DMS 273 treated with DMSO at 0.1 percent for 48 hours (cell line): ENCODE data around the gene MCM3.

ENCODE experiments used
- DNase-seq: peaks from one replicate; lab custom pipeline; 2025; lab: John Stamatoyannopoulos, UW

MCM3 gene

DNA sequence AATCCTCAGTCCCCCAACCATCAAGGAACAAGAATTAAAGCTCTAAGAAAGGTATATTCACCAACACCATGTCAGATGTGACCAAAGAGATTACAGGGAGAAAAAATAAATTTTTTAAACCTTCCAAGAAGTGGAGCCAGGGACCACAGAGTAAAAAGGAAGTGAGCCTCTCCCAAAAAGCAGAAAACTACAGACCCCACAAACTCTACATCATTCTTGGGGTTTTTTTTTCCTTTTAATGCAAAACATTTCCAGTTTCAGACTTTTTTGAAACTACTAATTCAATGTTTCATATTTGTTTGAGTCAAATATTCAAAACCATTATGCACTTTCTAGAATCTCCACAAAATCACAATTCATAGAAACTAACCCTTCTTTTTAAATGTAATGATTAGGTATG, 33.4 kb downstream of the MCM3 start:
- no peak for DNase-seq

GRCh38 chr6:52249078-52249477, 35.5 kb downstream of the MCM3 start:
- DNase-seq: no peak

DNA sequence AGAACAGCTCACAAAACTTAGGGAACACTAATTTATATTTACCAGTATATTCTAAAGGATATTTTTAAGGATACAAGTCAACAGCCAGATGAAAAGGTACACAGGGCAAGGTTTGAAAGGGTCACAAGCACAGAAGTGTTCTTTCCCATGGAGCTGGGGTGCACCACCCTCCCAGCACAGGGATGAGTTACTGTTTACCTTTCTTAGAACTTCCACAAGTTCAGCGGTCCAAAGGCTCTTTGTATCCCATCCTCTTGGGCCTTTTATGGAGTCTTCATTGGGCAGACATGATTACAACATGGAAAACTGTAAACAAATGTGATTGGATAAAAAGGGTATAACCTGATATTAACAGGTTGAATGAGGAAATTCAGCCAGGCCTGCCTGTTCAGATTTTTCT, 39.1 kb downstream of the MCM3 start:
- no peak for DNase-seq

- DNase-seq: no peak
These were observed 40.1 kb downstream of the MCM3 start, which contains the start of gene IL17F for GRCh38 chr6:52244400-52244799. Gene IL17F (minus strand): TSS chr6:52244500. CDS start chr6:52244429, 71 bp downstream.

GRCh38 chr6:52243282-52243893, 41.2 kb downstream of the MCM3 start:
- no peak for DNase-seq

GRCh38 chr6:52241819-52242218, 42.7 kb downstream of the MCM3 start:
- no peak for DNase-seq

DNA sequence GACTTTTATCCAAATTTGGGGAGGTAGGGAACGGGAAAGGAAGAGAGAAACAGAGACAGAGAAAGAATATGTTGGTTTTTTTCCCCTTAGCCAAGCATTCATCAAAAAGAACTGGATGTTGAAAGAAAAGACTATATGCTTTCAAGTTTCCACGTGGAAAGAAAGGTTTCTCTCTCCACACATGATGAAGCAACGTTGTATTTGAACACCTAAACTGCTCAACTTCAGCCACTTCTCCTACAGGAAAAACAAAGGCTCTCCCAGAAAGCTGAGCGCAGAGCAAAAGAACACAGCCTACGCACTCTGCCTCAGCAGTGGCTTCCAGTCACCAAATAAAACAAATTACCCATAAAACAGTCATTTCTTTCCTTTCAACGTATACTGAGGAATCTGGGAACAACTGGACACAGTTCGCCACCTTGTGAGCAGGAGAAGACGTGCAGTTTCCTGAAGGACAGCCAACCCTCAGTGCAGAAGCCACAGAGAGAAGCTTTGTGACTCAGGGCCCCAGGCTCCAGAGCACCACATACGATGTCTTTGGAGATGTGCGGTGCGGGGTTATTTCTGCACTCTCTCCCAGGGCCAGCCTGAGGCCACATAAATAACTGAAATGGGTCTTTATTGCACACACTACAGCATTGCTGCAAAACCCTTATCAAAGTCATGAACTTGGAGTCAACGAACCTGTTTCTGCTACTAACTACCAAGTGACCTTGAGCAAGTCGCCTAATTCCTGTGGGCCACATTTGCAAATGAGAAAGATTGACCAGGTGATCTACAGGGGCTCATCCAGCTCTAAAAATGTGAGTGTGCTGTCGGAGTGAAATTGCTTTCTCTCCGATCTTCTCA, 50.3 kb downstream of the MCM3 start:
- peak; percentile 11 for DNase-seq

DNA sequence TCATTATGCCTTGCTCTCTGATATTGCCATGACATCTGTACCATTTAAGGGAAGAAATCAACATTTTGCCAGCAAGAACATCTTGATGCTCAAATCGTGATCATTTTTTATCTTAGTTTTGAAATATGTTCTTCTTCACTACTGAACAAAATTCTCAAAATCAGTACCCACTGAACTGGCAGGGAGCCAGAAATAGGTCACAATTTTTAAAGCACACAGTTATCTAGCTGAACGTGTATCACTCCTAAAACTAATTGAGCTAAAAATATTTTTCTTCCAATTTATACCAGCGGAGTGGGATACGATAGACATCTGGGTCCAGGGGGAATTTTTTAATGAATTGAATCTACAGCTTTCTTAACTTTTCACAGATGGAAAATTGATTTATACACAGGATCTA, 51.5 kb downstream of the MCM3 start:
- no peak for DNase-seq

- no peak for DNase-seq
These were observed 53.0 kb downstream of the MCM3 start for GRCh38 chr6:52231406-52232127.

DNA sequence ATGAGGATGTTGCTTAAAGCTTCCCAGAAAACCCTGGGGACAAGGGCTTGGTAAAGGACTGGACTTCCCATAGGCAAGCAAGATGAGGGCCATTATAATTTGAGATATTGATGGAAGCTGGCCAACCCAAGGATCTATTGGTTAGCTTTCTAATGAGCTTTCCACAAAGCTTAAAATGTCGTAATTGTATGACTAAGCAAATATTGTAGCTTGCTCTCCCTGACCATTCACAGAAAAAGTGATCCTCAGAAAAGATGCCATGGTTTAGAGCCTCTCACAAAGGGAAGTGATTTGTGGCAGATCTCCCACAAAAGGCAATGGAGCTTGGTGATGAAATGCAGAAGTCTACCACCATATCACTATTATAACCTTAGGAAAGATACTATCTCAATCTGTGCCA, 53.9 kb downstream of the MCM3 start:
- DNase-seq: no peak

DNA sequence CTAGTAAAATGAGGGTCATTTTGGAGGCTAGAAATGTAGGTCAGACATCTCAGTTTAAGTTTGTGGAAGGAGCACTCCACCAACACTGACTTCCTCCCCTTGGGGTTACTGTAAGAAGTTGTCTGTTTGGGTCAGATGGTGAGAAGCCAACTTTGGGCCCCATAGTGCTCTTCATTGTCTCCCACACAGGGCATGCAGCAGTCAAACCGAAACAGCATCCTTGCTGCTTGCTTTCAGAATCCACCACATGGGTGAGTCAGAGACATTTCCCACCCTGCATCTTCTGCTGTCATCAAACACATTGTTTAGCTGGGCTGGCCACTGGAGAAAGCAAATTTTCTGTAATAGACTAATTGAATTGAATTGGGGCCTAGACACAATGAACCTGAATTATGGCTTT, 57.0 kb downstream of the MCM3 start:
- DNase-seq: no peak

GRCh38 chr6:52221302-52221701, 63.2 kb downstream of the MCM3 start:
- no peak for DNase-seq

DNA sequence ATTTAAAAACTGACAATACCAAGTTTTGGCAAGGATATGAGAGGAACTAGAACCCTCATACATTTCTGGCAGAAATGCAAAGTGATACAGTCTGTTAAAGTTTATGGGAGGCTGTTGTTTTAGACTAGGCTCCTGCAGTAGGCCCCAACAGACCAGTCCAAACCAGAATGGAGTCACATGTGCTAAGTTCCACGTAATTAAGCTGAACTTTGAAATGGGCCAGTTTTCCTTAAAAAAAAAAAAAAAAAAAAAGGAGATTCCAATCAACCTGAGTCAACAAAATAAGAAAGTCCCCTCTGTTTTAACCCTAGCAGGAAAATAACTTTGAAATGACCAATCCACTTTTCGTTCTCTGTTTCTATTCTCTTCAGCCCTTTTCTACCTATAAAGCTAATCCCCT, 66.8 kb downstream of the MCM3 start:
- DNase-seq: no peak

- DNase-seq: no peak
These were observed 67.5 kb downstream of the MCM3 start for GRCh38 chr6:52216932-52217575.

DNA sequence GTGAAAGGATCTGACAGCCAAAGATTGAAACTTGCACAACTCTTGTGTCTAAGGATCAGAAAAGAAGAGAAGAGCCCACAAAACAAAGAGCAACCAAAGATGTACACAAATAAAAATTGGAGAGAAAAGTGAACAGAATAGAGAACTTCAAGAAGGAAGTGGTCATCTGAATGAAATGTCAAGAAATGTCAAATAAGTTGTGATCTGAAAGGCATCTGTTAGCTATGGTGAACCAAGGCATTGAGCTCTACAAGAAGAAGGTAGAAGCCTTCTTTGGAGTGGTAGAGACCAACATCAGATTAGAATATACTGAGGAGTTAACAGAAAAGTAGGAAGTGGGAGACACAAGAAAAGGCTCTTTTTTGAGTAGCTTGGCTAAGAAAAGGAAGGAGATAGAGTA, 68.8 kb downstream of the MCM3 start:
- no peak for DNase-seq
